GM15510 (cell line): ENCODE data around the gene KIAA0232.
A peak's percentile ranks its signal among the peaks of the same experiment; 100 is the strongest.

Experiments
- POLR2A ChIP-seq: IDR thresholded peaks from 3 replicates; pipeline ENCODE4 v1.6.1; 2011; ENCODE audit warnings: borderline replicate concordance; ENCODE audit not compliant: insufficient read length; ENCODE audit errors: extremely low read depth

The KIAA0232 gene, protein sequence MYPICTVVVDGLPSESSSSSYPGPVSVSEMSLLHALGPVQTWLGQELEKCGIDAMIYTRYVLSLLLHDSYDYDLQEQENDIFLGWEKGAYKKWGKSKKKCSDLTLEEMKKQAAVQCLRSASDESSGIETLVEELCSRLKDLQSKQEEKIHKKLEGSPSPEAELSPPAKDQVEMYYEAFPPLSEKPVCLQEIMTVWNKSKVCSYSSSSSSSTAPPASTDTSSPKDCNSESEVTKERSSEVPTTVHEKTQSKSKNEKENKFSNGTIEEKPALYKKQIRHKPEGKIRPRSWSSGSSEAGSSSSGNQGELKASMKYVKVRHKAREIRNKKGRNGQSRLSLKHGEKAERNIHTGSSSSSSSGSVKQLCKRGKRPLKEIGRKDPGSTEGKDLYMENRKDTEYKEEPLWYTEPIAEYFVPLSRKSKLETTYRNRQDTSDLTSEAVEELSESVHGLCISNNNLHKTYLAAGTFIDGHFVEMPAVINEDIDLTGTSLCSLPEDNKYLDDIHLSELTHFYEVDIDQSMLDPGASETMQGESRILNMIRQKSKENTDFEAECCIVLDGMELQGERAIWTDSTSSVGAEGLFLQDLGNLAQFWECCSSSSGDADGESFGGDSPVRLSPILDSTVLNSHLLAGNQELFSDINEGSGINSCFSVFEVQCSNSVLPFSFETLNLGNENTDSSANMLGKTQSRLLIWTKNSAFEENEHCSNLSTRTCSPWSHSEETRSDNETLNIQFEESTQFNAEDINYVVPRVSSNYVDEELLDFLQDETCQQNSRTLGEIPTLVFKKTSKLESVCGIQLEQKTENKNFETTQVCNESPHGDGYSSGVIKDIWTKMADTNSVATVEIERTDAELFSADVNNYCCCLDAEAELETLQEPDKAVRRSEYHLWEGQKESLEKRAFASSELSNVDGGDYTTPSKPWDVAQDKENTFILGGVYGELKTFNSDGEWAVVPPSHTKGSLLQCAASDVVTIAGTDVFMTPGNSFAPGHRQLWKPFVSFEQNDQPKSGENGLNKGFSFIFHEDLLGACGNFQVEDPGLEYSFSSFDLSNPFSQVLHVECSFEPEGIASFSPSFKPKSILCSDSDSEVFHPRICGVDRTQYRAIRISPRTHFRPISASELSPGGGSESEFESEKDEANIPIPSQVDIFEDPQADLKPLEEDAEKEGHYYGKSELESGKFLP (N-terminal part only)

GRCh38 chr4:6782147-6782845 is at the start of gene KIAA0232:
Gene KIAA0232 (plus strand): TSS chr4:6782727. CDS start chr4:6824454, 41,727 bp downstream.
- TF ChIP-seq POLR2A: peak; percentile 73

- no peak for TF ChIP-seq POLR2A
Observed at GRCh38 chr4:6733358-6734164, 49.0 kb upstream of the KIAA0232 start.

GRCh38 chr4:6734165-6734786 is 48.3 kb upstream of the KIAA0232 start:
- no peak for TF ChIP-seq POLR2A

DNA sequence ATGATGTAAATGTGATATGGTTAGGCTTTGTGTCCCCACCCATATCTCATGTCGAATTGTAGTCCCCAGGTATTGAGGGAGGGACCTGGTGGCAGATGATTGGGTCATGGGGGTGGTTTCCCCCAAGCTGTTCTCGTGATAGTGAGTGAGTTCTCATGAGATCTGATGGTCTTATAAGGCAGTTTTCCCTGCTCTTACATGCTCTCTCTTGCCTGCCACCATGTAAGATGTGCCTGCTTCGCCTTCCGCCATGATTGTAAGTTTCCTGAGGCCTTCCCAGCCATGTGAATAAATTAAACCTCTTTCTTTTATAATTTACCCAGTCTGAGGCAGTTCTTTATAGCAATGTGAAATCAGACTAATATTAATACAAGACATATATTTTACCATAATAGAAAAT is 42.6 kb upstream of the KIAA0232 start:
- TF ChIP-seq POLR2A: no peak

DNA sequence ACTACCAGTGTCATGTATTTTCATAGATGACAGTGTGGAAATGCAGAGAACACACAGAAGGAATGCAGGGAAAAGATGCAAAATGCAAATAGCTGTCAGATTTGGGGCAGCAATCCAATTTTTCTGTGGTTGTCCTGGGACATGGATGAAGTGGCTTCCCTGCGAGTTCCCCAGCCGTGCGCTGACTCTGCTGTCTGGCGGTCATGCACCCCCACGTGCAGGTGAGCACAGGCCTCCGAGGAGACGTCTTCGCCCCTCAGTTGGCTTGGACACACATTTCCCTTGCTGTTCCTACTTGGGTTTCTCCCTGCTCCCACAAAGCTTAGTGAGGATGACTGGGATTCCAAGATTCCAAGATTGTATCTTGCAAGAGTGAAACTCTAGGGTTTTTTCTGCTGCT is 42.2 kb upstream of the KIAA0232 start:
- TF ChIP-seq POLR2A: no peak

GRCh38 chr4:6742507-6742906 is 40.0 kb upstream of the KIAA0232 start:
- TF ChIP-seq POLR2A: no peak

DNA sequence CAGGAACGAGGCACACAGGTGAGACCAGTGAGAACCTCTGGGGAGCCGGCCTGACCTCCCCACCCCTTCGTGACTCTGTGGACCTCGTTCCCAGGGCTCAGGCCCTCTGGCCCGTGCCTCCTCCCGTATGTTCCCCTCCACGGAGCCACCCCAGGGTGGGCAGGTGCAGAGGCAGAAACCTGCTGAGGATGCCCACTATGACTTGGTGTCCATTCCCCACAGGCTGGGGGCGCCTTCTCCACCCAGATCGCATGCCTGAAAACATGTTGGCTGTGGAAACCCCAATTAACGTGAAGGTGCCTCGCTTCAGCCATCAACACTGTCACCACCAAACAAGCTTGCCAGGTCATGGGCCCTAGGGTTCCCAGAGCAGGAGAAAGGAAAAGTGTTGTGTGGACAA is 39.5 kb upstream of the KIAA0232 start:
- TF ChIP-seq POLR2A: no peak

GRCh38 chr4:6746721-6747293 is 35.7 kb upstream of the KIAA0232 start:
- TF ChIP-seq POLR2A: no peak

- TF ChIP-seq POLR2A: no peak
Observed at GRCh38 chr4:6747294-6748051, 35.1 kb upstream of the KIAA0232 start.

- no peak for TF ChIP-seq POLR2A
Observed at GRCh38 chr4:6748286-6748685, 34.2 kb upstream of the KIAA0232 start.

- no peak for TF ChIP-seq POLR2A
Observed at GRCh38 chr4:6749340-6750171, 33.0 kb upstream of the KIAA0232 start.
